DMS114 treated with DMSO at 0.1 percent for 48 hours (cell line): ENCODE measurements around the gene NPIPA3.
"Not testable (repeated sequence)": the region's sequence is repeated elsewhere in the genome, so short reads cannot be mapped to it uniquely, and the experiment has no call there.

Source experiments
- DNase-seq: peaks from one replicate; lab custom pipeline; 2025; ENCODE audit not compliant: unreplicated experiment; lab: John Stamatoyannopoulos, UW

The NPIPA3 gene

DNA sequence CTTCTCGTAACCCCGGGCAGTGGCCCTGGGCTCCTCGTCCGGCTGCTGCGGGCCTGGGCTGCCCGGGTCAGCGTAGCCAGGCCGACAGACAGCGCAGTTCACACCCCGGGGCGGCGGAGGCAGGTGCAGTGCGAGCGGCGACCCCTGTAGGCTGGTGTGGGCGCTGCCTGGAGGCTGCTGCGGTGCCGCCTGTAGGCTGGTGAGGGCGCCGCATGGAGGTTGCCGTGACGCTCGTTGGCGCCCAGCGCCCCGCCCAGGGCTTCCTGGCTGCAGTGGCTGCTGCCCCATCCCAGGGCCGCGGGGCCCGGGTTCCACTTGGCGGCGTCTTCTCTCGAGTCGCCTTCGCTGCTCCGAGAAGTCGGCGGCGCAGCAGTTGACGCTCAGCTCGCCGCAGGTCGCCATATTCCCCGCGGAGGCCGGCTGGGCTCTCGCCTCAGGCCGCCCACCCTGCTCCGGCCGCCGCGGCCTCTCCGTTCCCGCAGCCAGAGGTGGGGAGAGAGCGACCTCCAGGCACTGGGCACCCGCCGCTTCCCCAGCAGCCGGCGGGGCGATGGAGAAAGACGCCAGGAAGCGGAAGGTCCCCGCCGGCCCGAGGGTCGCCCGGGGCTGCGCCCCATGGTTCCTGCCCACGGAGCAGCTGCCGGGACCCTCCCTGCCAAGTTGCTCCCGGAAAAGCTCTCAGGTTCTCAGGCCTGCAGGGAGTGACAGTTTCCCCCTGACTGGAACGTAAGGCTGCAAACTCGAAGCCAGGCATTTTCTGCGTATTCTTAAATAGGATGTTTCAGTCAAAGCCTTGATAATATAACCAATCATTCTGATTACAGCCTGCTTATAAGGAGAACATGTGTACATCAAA is at the start of gene NPIPA3:
TSS of gene NPIPA3 (plus strand) at position 256 of the 856 bp plus-strand sequence. CDS start 5,533 bp downstream, outside the sequence.
- DNase-seq, result not testable (repeated sequence)

DNA sequence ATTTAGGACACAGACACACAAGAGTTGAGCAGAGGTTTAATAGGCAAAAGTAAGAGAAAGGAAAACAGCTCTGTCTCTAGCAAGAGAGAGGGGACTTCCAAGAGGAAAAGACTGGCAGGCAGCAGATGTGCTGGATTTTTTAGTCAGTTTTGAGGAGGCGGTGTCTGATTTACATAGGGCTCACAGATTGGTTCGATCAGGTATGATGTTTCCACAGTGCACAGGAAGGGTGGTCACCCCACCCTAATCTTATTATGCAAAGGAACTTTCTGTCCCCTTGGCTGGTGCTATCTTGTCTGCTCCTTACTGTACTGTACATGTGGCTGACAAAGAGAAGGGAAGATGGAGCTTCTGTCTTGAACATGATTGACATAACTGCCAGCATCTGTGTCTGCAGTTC is 45.1 kb upstream of the NPIPA3 start:
- DNase-seq, result no peak

DNA sequence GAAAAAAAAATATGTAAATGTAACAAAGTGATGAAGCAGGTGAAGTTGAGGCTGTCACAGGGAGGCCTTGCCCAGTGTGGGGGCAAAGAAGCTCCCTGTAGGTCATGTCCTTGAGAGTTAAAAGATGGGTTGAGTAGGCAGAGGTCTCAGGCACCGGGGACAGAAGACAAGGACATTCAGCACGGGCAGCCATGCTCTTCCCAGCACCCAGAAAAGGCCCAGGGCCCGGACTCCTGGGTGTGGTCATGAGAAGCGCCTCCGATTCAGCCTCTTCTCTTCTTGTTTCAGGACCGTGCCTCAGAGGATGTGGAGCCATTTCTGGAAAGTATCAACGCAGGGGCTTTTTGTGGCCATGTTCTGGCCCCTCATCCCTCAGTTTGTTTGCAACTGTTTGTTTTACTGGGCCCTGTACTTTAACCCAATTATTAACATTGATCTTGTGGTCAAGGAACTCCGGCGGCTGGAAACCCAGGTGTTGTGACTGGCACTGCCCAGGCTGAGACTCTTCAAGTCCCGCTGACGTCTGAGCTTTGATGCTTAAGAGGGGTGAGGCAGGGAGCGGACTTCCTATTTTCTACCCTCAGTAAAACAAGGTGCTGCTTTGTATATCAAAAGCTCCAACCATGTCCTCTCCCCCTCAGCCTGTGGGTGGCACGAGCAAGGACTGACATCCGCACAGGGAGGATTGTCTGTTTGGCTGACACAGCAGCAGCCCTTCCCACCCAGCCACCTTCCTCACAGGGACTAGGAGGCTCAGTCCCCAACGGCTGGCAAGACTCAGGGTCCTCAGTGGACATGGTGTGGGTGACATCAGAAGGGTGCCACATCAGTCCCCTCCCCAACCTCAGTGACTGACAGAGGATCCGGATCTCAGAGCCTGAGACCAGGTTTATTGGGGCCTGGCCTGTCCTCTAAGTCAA is 35.6 kb upstream of the NPIPA3 start:
- DNase-seq, result no peak

DNA sequence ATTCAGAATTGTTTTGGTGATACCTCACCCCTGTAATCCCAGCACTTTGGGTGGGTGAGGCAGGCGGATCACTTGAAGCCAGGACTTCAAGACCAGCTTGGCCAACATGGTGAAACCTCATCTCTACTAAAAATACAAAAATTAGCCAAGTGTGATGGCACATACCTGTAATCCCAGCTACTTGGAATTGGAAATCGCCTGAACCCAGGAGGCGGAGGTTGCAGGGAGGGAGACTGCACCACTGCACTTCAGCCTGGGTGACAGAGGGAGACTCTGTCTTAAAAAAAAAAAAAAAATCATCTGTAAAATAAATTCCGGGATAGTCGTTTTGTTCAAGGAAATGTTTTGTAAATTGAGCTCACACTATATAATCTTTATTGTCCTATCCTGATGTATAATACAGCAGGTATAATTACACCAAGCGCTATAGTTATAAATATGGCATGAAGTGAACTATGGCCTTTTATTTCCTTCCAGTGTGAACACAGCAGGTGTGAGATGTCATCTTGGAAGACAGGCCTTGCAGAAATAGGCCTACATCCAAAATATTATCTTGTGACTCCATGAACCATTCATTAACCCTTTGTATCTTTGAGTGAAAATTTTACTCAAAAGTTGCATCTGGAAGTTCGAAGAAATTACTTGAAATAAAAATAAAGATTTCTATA is 34.5 kb upstream of the NPIPA3 start:
- DNase-seq, result no peak

DNA sequence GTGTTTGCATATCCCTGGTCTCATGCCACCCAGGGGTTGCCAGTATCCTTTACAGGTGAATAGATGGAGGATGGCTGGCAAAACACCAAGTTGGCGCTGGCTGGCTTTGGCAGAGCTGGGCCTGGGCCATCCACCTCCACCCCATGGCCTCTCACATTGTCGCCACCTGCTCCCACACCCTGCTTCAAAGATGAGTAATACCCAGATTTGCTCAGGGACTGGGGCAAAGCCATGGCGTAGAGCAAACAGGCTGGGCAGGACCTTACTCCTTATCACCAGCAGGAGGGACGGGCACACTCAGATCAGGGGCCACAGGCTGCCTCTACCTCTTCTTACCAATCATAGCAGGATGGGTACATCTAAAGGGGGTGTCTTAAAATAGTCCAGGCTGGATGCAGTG is 33.4 kb upstream of the NPIPA3 start:
- no peak for DNase-seq

DNA sequence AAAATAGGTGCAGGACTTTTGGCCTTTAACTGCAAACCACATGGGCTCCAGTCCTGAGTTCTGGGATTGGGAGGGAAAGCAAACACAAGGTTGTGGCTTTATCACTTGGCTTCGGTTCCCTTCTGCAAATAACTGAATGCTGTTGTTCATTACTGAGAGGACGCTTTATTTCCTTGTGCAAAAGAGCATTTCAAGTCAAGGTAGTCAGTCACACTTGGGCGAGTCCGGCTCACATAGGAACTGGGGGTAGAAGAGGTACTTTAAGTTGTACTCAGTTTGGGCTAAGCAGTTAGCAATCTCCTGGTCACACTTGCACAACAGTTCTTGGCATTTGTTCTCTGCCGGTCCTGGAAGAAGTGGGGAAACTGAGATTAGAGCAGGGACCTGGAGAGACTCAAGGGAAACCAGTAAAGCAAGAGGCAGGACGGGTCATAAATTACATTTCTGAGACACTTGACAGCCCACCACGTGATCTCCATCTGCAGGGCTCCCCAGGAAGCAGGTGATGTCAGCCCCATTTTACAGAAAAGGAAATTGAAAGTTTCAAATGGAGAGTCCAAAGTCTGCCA is 30.7 kb upstream of the NPIPA3 start:
- no peak for DNase-seq

DNA sequence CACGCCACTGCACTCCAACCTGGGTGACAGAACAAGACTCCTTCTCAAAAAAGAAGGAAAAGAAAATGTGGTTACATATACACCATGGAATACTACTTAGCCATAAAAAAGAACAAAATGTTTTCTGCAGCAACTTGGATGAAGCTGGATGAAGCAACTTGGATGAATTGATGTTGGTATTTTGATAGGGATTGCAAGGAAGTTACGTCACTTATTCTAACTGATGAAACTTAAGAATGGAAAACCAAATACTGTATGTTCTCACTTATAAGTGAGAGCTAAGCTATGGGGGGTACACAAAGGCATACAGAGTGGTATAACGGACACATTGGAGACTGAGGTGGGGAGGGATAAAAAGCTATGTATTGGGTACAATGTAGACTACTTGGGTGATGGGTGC is 26.6 kb upstream of the NPIPA3 start:
- DNase-seq, result no peak

DNA sequence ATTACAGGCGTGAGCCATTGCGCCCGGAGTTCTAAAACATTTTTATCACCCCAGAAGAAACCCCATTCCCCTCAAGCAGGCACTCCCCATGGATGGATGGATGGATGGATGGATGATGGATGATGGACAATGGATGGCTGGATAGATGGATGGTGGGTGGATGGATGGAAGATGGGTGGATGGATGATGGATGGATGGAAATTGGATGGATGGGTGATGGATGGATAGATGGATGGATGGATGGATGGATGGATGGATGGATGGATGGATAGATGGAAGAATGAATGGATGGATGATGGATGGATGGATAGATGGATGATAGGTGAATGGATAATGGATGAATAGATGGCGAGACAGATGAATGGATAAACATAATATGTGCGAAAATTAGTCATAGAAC is 25.6 kb upstream of the NPIPA3 start:
- DNase-seq, result no peak

DNA sequence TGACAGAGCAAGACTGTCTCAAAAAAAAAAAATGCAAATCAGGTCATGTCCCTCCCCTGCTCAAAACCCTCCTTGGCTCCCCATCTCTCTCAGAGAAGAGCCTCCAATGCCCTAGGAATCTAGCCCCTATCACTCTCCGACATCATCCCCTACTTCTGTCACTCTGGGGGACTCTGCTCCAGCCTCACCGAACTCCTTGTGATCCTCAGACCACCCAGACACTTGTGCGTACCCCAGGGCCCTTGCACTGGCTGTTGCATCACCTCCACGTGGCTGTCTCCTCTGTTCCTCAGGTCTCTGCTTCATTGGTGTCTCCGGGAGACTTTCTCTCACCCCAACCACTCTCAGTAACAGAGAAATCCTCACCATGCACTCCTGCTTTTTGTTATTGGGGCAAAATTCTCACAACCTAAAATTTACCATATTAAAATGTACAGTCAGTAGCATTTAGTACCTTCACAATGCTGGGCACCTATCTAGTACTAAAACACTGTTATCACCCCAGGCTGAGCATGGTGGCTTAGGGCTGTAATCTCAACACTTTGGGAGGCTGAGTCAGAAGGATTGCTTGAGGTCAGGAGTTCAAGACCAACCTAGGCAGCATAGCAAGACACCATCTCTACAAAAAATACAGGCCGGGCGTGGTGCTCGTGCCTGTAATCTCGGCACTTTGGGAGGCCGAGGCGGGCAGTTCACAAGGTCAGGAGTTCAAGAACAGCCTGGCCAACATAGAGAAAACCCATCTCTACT is 24.3 kb upstream of the NPIPA3 start:
- DNase-seq, result no peak

DNA sequence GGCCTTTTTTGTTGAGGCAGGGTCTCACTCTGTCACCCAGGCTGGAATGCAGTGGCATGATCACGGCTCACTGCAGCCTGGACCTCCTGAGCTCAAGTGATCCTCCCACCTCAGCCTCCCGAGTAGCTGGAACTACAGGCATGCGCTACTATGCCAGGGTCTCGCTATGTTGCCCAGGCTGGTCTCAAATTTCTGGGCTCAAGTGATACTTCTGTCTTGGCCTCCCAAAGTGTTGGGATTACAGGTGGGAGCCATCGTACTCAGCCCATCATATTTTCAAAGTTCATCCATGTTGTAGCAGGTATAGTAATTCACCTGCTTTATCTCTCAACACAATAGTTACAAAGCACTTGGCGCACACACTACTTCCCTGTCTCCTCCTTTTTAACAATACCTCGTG is 22.8 kb upstream of the NPIPA3 start:
- DNase-seq, result not testable (repeated sequence)

DNA sequence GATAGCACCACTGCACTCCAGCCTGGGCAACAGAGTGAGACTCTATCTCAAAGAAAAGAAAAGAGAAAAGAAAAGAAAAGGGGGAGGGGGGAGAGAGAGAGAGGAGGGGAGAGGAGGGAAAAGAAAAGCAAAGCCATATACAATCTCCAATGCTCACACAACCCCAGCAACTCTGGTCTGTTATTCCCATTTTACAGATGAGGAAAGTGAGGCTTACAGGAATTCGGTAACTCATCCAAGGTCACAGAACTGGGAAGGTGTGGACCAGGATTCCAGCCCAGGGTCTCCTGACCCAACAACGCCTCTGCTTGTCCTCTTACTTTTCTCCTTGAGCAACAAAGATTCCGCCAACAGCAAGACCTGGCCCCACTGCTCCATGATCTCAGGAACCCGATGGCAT is 22.1 kb upstream of the NPIPA3 start:
- DNase-seq, result no peak

DNA sequence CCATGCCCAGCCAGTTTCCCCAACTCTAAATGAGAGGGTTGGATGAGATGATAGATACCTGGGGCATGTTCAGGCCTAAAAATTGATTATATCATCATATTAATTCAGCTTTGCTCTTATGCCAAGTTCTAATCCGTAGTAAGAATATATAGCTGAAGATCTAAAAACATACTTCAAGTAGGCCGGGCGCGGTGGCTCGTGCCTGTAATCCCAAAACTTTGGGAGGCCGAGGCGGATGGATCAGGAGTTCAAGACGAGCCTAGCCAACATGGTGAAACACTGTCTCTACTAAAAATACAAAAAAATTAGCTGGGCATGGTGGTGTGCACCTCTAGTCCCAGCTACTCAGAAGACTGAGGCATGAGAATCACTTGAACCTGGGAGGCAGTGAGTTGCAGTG is 21.1 kb upstream of the NPIPA3 start:
- DNase-seq, result no peak

DNA sequence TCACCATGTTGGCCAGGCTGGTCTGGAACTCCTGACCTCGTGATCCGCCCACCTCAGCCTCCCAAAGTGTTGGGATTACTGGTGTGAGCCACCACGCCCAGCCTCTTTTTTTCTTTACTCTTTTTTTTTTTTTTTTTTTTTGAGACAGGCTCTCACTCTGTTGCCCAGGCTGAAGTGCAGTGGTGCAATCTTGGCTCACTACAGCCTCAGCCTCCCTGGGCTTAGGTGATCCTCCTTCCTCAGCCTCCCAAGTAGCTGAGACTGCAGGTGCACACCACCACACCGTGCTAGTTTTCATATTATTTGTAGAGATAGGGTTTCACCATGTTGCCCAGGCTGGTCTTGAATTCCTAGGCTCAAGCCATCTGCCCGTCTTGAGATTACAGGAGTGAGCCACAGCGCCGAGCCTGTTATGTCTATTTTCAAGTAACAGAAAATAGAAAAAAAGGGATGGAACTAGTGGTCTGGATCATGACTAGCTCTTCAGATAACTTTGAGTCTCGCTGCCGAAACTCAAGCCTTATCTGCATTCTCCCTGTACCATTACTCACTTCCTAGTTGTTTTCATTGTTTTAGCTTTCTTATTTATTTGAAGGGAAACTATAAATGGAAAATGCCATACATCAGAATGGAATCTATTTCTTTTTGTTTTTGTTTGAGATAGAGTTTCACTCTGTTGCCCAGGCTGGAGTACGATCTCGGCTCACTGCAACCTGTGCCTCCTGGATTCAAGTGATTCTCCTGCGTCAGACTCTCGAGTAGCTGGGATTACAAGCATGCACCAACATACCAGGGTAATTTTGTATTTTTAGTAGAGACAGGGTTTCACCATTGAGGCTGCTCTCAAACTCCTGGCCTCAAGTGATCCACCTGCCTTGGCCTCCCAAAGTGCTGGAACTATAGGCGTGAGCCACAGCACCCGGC is 17.1 kb upstream of the NPIPA3 start:
- not testable (repeated sequence) for DNase-seq

DNA sequence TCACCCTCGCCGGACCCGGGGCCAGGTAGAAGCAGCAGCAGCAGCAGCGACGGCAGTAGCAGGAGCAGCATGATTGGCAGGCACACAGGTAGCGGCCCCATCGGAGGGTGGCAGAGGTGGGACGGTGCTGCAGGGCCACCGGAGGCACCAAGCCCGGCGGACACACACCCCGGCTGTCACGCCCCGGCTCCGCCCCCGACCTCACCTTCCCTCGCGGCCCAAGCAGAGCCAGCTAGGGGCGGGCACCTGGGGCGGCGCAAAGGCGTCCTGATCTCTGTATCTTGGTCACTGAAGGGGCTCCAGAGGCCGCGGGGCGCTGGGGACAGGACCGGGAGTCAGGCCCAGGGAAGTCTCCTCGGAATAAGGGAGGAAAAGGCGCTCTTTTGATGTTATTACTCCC is 9.1 kb upstream of the NPIPA3 start, which contains the start of gene PLA2G10:
TSS of gene PLA2G10 (minus strand) at position 180 of the 400 bp plus-strand sequence. CDS start at position 101, 79 bp downstream.
- DNase-seq, result not testable (repeated sequence)

DNA sequence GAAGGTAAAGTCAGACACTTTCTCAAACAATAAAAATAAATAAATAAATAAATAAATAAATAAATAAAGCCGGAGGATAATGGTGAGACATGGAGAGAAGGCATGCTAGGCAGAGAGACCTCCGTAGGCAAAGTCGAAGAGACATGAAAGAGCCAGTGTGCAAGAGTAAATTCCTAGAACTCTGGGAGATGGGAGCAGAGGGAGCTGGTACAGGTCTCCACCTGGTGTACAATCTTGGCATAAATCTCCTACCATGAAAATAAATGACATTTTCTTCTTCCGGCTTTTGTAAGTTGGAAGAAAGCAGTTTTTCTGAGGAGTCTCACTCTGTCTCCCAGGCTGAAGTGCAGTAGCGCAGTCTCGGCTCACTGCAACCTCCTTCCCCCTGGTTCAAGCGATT is 1.4 kb upstream of the NPIPA3 start:
- not testable (repeated sequence) for DNase-seq

DNA sequence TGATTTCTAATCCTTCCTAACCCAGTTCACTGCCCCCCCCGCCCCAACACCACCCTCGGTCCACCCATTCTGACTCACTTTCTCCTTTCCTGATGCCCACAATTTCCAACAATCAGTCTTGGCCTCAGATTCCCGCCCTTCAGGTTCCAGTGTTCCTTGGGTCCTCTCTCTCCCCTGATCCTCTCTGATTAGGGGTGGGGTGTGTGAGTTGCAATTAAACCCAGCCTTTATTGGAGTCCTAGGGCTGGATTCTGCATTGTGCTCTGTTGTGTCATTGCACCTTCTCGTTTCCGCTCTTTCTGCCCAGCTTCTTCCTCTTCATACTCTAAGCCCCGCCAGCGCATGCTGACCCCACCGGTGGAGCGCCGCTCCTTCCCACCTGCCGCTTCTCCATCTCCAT is 539 bp upstream of the NPIPA3 start:
- not testable (repeated sequence) for DNase-seq

DNA sequence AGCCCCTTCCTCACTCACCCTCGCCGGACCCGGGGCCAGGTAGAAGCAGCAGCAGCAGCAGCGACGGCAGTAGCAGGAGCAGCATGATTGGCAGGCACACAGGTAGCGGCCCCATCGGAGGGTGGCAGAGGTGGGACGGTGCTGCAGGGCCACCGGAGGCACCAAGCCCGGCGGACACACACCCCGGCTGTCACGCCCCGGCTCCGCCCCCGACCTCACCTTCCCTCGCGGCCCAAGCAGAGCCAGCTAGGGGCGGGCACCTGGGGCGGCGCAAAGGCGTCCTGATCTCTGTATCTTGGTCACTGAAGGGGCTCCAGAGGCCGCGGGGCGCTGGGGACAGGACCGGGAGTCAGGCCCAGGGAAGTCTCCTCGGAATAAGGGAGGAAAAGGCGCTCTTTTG is 30.0 kb downstream of the NPIPA3 start:
- DNase-seq, result not testable (repeated sequence)

DNA sequence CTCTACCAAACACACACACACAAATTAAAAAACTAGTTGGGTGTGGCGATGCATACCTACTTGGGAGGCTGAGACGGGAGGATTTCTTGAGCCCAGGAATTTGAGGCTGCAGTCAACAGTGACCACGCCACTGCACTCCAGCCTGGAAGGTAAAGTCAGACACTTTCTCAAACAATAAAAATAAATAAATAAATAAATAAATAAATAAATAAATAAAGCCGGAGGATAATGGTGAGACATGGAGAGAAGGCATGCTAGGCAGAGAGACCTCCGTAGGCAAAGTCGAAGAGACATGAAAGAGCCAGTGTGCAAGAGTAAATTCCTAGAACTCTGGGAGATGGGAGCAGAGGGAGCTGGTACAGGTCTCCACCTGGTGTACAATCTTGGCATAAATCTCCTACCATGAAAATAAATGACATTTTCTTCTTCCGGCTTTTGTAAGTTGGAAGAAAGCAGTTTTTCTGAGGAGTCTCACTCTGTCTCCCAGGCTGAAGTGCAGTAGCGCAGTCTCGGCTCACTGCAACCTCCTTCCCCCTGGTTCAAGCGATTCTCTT is 37.7 kb downstream of the NPIPA3 start:
- DNase-seq, result not testable (repeated sequence)

DNA sequence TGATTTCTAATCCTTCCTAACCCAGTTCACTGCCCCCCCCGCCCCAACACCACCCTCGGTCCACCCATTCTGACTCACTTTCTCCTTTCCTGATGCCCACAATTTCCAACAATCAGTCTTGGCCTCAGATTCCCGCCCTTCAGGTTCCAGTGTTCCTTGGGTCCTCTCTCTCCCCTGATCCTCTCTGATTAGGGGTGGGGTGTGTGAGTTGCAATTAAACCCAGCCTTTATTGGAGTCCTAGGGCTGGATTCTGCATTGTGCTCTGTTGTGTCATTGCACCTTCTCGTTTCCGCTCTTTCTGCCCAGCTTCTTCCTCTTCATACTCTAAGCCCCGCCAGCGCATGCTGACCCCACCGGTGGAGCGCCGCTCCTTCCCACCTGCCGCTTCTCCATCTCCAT is 38.6 kb downstream of the NPIPA3 start:
- not testable (repeated sequence) for DNase-seq
